ENCODE measurements around the gene ELSPBP1. TPM values are rescaled to one million over a fixed set of nuclear protein-coding genes. Genes with fewer than 3 reads are reported as not detected.

The ELSPBP1 gene
- total RNA-seq, 2 donors from 2014 or later = not detected

Other genes starting within 250 kb of the ELSPBP1 start
- 100 to 1,000 TPM; 324 to 421 TPM for gene NOP53, start 249.1 kb upstream of the ELSPBP1 start, total RNA-seq
- 100 to 1,000 TPM; 120 TPM for gene SELENOW, start 215.9 kb upstream of the ELSPBP1 start, total RNA-seq
- gene TPRX1, start 190.1 kb upstream of the ELSPBP1 start, total RNA-seq = not detected
- gene CRX, start 172.7 kb upstream of the ELSPBP1 start, total RNA-seq = not detected
- not detected for gene TPRX2, start 135.4 kb upstream of the ELSPBP1 start, total RNA-seq
- not detected for gene SULT2A1, start 108.3 kb upstream of the ELSPBP1 start, total RNA-seq
- gene BSPH1, start 2.5 kb upstream of the ELSPBP1 start, total RNA-seq = not detected
- gene CABP5, start 49.4 kb downstream of the ELSPBP1 start, total RNA-seq = not detected
- 10 to 100 TPM; 16.7 to 35.2 TPM for gene PLA2G4C, start 116.2 kb downstream of the ELSPBP1 start, total RNA-seq
- gene LIG1, start 175.7 kb downstream of the ELSPBP1 start, total RNA-seq = 100 to 1,000 TPM; 180 to 231 TPM
- 10 to 100 TPM in 1 of 2 donors, 1 to 10 TPM in 1; 9.0 to 10.2 TPM for gene ZSWIM9, start 176.0 kb downstream of the ELSPBP1 start, total RNA-seq

All from activated naive CD4-positive, alpha-beta T cell treated with anti-CD3 and anti-CD28 coated beads, Interleukin-2, amount 50 U/mL, for 72 hours (primary cell).